Ovary (tissue), 3 donors: Measurements from ENCODE around the gene KLF13.

ENCODE experiments used
- CTCF ChIP-seq, 3 donors: fragments of 450-650 bp in 2 of 3; fragments of 200-600 bp in 1 of 3; IDR thresholded peaks; one replicate each; pipeline versions ENCODE4 v1.5.1 to v1.8.0; 2016 to 2022; ENCODE audit warnings: antibody characterized with exemption in 3 of 3, mild to moderate bottlenecking in 1 of 3
- POLR2A ChIP-seq: fragments of 450-650 bp; IDR thresholded peaks from one replicate; pipeline ENCODE4 v1.6.1; 2017; ENCODE audit warnings: antibody characterized with exemption, mild to moderate bottlenecking, moderate library complexity
- donor health status: DM: no; HTN: no; CAD: no.

GRCh38 chr15:31293655-31294054 lies 33.0 kb upstream of the KLF13 start:
- TF ChIP-seq CTCF (IDR thresholded peaks at IDR 0.05), result no peak
- TF ChIP-seq POLR2A, result no peak
